ENCODE data around the gene GPC4.
"Not testable (repeated sequence)": the region's sequence is repeated elsewhere in the genome, so short reads cannot be mapped to it uniquely, and the experiment has no call there.

Gene GPC4

DNA sequence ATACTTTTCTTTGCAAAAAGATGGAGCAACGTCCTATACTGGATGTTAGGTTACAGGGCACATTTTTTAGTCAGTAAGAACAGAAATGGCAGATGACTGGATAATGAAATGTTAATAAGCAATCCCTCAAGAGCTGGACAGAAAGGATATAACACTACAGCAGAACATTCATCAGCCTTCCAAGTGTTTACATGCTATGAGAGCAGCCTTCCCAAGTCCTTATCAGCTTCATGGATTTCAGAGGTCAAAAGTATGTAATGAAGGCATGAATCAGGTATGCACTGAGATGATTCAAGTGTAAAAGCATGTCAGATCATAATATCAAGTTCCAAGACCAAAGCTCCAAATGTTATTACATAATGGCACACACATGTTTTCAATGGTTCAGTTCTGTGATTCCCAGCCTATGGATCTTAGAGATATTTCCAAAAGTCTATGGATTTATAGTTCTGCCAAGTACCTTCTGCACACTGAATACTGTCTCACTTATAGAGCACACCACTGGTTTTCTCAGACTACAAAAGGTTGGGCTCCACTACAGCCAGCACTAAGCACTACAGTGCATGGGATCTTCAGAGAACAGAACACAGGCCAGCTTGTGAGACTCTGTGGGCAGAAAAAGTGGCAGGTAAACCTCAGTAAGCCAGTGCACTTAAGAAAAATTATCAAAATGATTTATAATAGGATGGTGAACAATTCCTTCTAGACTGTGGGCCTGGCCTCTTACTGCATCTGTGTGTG is 49.2 kb downstream of the GPC4 start:
- peak; percentile 13 for DNase-seq (ENCODE audit: low spot score)

DNA sequence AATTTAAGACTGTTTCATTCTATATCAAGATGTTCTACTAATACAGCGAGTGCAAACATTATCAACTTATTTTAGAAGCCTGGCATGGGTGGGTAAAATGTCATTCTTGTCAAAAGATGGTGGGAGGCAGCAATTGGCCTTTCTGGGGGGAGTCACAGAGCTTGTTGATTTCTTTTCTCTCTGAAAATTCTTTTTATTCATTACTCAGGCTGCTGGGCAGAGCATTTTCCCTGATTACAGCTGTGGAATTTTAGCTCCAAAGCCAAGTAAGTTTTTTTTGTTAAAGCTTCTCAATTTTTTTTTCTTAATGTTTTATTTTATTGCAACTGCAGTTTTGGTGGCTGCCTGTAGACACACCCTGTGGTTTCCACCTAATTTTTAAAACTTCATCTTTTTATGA is 50.4 kb downstream of the GPC4 start:
- peak; percentile 10 for DNase-seq (ENCODE audit: low spot score)

DNA sequence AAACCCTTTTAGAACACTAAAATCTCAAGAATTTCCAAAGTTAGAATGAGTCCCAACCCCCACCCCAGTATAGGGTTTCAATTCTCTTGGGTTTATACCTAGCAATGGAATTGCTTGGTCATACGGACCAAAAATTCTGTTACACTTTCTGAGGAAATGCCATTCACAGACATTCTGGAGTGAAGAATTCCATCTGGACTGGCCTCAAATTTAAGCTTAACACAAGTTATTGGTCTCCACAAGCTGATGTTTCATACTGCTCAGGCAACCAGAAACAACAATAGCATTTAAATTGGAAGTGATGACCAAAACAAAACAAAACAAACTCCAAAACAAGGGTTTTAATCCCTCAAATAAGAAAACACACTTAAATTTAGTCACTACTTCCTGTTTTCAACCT is 51.1 kb downstream of the GPC4 start:
- DNase-seq (ENCODE audit: low spot score) = peak; percentile 17

DNA sequence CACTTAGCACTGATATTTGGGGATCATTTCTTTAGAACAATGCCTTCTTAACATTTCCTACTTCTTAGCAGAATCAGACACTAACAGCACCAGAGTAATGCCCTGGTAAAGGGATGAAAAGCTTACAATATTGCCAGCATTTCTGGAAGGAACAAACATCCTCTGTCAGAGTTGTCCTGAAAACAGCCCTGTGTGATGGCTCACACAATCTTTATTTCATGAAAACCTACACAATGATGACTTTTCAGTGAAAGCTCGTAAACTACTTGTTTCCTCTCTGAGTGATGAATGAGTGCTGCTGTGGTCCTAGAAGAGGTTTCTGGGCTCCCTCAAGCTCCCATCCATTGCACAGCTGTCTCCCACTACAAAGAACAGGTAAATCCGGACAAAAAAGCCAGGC is 52.8 kb downstream of the GPC4 start:
- DNase-seq (ENCODE audit: low spot score) = no peak

DNA sequence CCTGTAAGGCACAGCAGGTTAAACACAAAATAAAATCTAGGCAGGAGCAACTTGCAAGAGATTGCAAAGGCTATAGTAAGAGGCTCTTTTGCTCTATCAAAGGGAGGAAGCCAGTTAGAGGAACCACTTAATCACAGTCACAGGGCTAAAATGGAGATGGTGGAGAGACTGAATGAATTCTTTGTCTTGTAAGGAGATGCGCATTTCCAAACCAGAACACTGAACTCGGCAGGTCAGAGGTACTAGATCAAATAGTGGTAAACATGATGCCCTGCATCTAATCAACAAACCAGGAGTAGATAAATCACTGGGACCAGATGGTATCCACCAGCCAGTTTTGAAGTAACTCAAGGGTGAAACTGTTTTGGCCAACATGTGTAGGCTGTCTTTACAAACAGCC is 55.8 kb downstream of the GPC4 start:
- no peak for DNase-seq (ENCODE audit: low spot score)

DNA sequence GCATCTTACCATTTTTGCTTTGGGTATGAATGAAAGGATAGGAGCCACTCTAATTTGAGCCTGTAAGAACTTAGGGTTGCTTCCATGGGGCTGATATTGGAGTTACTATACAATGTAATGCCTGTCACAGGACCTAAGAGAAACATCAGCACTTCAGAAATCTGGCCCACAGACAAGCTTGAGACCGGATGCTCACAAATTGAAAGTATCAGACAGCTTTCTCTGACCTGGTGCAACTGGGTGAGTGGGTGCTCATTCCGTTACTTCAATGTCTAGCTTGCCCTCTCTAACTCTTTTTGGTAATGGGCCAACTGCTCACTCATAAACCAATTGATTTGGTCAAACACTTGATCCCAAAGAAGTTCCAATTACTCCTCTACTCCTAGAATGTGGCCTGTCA is 62.1 kb downstream of the GPC4 start:
- no peak for DNase-seq (ENCODE audit: low spot score)

DNA sequence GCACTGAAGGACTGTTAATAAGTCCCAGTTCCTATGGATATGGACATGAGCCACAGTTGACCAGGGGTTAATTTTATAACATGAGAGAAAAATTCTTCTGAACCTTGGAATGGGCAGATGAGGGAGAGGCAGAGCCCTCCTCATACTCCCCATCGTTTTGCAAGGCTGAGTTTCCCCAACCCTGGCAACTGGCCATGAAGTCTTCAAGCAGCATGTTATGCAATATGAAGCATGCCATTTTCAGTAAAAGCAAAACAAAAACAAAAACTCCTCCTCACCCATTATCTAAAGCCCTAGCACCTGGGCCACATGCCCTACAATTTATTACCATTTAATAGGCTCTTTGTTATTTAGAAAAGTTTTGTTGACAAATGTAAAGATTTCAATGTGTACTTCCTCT is 64.5 kb downstream of the GPC4 start:
- DNase-seq (ENCODE audit: low spot score) = no peak

DNA sequence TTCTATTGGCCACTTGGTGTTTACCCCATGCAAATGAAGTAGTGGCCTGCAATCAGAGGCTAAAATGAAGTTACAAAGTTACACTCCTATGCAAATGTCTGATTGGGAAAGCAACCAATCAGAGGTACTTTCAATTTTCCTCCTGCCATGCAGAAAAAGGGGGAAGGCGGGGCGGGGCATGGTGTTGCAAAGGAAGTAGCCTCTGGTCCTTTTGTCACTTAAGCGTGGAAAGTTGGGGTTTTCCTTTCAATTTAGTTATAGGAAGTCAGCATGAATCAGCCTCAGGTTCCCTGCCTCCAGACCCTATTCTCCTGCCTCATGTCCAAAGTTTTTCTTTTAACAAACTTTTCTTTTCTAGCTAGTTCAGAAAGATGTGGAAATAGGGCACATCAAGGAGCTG is 69.3 kb downstream of the GPC4 start:
- DNase-seq (ENCODE audit: low spot score) = no peak

DNA sequence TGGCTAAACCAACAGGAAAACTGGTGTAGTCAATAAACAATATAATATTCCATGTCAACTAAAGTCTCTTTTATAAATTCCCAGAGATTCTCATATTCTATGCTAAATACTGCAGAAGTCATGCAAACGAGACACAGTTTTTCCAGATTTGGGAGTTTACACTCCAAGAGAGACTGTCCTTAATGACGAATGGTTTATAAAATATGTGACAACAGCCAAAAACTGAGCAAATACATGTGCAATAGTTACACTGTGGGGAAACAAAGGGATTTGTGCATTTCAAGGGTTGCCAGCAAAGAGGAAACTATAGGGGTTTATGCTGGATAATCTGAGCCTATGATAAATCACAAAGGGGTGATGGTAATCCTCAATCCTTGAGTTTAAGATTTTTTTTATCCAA is 75.7 kb downstream of the GPC4 start:
- DNase-seq (ENCODE audit: low spot score) = no peak

DNA sequence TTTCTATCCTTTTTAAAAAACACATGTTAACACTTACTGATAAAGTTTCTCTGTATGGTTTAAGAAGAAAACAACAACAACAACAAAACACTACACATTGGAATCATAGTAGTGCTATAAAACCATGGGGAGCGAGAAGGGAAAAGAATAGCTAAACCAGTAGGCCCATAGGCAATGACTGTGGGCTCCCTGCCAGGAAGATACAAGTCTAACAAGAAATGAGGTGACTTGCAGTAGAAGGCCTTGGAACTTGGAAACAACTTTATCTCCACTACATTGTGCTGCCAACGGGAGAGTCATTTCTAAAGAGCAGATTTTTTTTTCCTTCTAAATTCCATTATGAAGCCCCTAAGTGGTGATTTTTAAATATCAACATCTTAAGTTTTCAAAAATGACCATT is 78.0 kb downstream of the GPC4 start:
- no peak for DNase-seq (ENCODE audit: low spot score)

DNA sequence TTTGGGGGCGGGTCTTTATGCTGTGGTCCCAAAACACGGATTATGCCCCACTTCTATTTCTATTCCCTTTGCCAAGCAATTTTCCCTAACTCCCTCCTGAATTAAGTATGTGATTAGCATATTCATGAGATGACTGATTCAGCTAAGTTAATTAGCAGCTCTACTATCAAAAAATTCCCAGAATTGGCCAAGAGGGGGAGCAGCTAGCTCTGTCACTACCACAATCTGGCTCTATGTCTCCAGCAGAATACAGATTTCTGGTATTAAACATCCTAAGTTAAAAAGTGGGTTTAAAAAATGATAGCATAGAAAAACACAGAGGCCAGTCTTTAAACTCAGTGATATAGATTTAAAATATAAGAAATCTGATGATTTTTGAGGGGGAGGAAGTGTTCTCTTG is 80.3 kb downstream of the GPC4 start:
- DNase-seq (ENCODE audit: low spot score) = peak; percentile 58

DNA sequence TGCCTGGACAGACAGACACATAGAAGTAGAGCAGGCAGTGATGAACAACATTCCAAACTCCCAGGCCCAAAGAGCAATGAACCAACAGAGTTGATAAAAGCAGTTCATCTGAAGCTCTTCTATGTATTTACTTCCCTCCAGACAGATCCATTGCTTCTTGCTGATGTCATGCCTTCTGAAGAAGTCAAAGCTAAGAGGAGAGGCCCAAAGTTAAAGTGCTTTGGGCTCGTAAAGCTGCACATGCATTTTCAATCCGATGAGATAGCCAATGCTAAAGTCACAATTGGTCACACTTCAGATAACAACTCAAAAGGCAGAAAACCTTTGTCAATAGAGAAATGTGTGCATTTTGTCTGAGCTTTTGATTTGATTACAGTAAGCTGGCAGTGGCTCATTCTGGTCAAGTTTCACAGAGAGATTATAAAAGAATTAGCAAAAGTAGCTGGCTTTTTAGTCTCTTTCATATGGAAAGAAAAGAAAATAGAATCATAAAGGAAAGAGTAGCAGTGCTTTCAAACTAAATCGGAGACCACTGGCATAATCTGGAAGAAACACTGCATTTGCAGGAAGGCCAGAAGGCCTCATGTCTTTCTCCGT is 82.0 kb downstream of the GPC4 start:
- no peak for DNase-seq (ENCODE audit: low spot score)

DNA sequence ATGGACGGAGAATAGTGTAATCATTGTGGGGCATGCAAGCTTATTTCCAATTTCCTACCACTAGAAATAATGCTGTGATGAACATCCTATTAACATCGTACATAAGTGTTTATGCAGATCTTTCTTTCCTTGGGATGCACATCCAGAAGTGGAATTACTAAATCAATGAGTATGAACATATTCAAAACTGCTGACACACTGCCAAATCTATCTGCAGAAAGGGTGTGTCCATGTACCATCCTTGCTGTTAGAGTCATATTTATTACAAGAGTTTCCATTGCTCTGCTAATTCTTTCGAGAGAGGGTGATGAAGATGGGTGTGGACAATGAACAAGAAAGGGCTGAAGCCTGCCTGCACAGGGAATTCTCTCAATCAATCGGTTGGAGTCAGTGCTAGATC is 82.6 kb downstream of the GPC4 start:
- no peak for DNase-seq (ENCODE audit: low spot score)

DNA sequence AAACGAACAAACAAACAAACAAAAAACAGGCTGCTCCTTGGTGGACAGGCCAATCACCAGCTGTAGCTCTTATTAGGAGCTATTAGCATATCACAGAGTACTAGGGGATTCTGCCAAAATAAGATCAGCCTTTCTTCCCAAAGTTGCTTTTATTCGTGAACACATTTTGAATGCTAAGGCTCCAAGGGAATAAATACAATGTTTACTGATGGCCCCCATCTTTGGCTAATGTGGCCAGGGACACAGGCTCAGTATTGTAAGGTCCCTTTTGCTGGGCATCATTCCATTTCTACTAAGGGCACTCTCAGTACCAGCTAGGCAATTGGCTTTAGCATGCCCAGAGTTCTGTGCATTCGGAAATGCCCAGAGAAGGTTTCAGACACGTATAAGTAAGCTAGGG is 84.3 kb downstream of the GPC4 start:
- no peak for DNase-seq (ENCODE audit: low spot score)

DNA sequence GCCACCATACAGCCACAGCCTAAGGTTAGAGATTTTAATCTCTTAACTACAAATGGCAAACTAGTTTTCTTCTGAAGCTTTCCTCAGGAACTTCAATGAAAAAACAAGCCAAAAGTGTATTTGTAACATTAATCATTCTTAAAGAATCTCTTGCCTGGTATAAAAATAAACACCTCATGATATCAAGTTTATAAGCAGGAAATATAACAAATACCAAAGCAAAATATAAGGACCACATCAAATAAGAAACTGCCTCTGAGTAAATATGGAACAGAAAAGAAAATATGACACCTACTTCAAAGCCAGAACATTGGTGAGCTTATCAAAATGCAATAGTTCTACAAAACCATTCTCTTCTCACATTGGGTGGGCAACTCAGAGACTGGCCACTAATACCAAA is 89.9 kb downstream of the GPC4 start:
- no peak for DNase-seq (ENCODE audit: low spot score)

DNA sequence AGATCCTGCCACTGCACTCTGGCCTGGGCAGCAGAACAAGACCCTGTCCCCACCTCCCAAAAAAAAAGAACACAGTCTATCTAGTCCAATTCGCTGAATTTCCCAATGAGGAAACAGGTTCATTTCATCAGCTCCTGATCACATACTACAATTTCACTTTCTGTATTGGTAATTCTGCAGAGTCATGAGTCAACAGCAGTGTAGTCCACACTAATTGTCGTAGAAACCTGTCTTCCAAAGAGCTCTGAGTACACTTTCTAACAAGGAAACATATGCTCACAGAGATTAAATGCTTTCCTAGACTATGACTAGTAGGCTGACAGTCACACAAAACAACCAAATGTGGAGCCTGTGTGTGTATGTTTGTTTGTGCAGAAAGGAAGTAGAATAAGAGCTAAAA is 91.9 kb downstream of the GPC4 start:
- DNase-seq (ENCODE audit: low spot score) = no peak

DNA sequence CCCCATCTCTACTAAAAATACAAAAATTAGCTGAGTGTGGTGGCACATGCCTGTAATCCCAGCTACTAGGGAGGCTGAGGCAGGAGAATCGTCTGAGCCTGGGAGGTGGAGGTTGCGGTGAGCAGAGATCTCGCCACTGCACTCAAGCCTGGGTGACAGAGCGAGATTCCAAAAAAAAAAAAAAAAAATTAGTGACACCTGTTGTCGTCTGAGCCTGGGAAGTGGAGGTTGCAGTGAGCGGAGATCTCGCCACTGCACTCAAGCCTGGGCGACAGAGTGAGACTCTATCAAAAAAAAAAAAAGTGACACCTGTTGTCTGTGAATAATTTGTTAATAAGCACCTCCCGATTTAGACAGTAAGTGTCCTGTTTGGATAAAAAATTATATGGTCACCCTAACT is 93.0 kb downstream of the GPC4 start:
- DNase-seq (ENCODE audit: low spot score) = not testable (repeated sequence)

DNA sequence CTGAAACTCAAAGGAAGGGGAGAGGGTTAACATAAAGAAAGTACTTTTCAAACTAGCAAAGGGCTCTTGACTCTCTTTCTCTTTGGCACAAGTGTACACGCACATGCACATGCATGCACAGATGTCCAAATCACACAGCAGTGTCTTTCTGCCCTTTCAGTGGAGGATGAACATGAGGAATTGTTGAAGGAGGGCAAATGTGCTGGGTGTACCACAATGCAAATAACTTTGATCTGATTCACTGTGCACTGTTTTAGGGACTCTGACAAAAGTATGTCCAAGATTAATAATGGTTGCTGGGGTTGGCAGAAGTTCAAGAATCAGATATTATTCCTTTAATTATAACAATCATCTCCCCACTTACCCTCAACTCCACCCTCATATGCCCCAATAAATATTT is 93.8 kb downstream of the GPC4 start:
- DNase-seq (ENCODE audit: low spot score) = no peak

DNA sequence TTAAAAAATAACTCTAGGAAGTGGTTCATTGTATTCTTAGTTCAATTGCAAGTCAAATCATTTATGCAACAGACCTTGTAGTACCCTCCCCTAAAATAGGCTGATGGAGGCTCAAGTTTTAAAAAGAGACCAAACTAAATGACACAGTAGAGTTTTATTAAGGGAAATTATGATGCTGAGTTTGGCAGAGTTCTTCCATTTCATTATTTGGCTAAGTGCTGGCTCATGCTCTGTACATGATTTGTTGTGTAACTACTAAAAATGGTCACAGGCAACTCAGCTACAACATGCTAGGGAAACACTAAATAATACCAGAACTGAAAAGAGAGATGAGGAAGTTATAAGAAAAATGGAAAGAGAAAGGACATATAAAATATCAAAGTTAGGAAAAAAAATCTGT is 101.0 kb downstream of the GPC4 start:
- no peak for DNase-seq (ENCODE audit: low spot score)

DNA sequence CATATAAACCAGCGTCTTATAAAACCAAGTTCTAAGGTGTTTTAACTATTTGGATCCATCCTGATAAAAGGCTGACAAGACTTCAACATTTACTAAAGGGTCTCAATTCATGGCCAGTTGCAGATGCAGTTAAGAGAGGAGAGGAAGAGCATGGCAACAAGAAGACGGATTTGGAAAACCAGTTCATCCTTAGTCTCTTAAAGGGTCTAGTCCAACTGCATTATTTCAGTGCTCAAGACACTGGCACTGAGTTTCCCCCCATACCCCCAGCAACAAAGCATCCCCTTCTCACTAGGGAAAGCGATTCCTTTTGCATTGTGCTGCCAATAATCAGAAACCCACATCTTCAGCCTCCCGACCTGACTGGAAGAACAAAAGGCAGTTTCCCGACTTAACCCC is 106.8 kb downstream of the GPC4 start:
- no peak for DNase-seq (ENCODE audit: low spot score)

DNA sequence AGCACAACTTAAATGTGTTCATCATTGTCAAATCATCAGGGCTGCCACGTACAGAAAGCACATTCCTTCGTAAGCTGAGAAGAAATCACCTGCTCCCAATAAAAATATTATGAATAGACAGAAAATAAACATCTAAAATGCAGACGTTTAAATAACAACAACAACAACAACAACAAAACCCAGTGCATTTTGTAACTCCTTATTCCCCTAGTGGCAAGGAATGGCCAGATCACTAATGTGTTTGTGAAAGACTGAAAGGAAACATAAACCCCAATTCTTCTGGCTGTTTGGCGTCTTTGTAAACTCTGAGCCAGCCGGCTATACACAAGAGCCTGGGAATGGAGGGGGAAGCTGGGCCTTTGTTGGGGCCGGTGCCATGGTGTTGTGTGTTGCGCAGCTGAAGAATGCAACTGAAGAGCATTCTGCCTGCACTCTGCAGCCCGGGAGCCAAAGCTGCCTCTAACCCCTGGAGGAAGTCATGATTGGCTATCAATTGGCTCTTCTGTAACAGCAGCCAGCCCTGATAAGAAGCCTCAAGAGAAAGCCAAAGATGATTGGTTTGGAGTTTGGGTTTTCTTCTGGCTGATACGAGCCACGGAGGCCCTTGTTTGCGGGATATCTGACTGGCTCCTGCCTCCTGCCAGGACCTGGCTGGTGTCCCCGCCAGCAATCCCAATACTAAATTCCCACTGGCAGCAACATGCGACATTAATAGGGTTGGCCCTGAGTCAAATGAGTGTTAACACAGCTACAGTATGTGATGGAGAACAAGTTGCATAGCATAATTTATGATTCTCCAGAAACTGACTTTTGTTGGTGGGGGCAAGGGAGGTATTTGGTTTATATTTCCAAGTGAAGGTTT is 107.4 kb downstream of the GPC4 start:
- DNase-seq (ENCODE audit: low spot score) = no peak

DNA sequence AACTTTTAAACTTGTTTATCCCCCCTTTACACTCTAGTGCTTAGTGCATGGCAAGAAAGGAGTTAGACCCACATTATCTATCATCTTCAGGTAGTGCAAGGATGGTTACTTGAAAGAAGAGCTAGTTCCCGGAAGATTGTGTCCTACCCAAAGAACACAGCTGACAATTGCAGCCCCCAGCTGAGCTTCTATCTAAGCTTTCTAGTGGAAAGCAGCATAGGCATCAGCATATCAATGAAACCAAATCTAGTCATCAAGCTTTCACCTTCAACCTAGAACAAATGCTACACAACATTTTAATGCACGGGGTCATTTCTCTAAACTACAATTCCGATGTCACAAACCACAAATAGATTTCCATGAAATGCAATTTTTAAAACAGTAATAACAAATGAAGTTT is 108.2 kb downstream of the GPC4 start:
- DNase-seq (ENCODE audit: low spot score) = no peak

DNA sequence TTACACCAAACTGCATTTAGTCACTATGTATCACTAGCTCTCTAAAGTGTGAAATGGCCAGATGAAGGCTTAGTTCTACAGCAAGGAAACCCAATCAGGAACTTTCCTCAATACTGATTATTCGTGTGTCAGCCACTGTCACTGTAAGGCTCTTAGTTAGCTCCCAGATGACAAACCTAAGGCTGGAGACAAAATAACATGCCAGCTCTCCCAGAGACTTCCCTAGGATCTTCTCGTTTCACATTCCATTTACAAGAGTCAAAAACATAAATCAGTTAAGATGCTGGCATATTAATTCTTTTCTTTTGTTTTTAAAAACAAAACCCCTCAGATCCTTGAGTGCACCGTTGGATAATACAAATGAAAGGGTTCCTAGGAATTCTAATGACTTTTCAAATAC is 109.0 kb downstream of the GPC4 start:
- peak; percentile 42 for DNase-seq (ENCODE audit: low spot score)

Measured in AG08395 (cell line).